Liver (tissue), 9 donors: ENCODE measurements around the gene ZMPSTE24. TPM values are rescaled to one million over a fixed set of nuclear protein-coding genes. Genes with fewer than 3 reads are reported as not detected.

Source experiments
- DNase-seq: peaks from one replicate; pipeline ENCODE4 v3.0.0-alpha.2; 2017; ENCODE audit warnings: low spot score
- H3K27ac ChIP-seq, 2 donors: one replicate each; pipeline ENCODE4 v1.7.0; 2013; ENCODE audit warnings: inconsistent platforms in 2 of 2, low read length in 2 of 2, control low read depth in 1 of 2, low read depth in 1 of 2, mild to moderate bottlenecking in 1 of 2
- H3K27me3 ChIP-seq, 4 donors: one replicate each; pipeline versions ENCODE4 v1.6.1 to v1.7.0; 2013; ENCODE audit warnings: low read length in 3 of 4, inconsistent platforms in 1 of 4, mild to moderate bottlenecking in 1 of 4, moderate library complexity in 1 of 4; ENCODE audit not compliant: control insufficient read depth in 4 of 4, insufficient read depth in 4 of 4
- H3K36me3 ChIP-seq, 4 donors: one replicate each; pipeline versions ENCODE4 v1.6.1 to v1.7.0; 2013; ENCODE audit warnings: low read length in 3 of 4, mild to moderate bottlenecking in 3 of 4, low read depth in 1 of 4, moderate library complexity in 1 of 4; ENCODE audit not compliant: control insufficient read depth in 4 of 4, insufficient read depth in 3 of 4
- H3K4me1 ChIP-seq, 4 donors: one replicate each; pipeline versions ENCODE4 v1.6.1 to v1.7.0; 2013; ENCODE audit warnings: low read length in 3 of 4, mild to moderate bottlenecking in 3 of 4, moderate library complexity in 1 of 4; ENCODE audit not compliant: control insufficient read depth in 4 of 4, insufficient read depth in 4 of 4
- H3K4me3 ChIP-seq, 3 donors: one replicate each; pipeline versions ENCODE4 v1.6.1 to v1.7.0; 2013; ENCODE audit warnings: low read length in 3 of 3, control low read depth in 1 of 3, low read depth in 1 of 3, mild to moderate bottlenecking in 1 of 3
- H3K9ac ChIP-seq, 2 donors: one replicate each; pipeline ENCODE4 v1.7.0; 2013; ENCODE audit warnings: low read length in 2 of 2, mild to moderate bottlenecking in 2 of 2, moderate library complexity in 2 of 2, control low read depth in 1 of 2, low read depth in 1 of 2
- H3K9me3 ChIP-seq, 4 donors: one replicate each; pipeline versions ENCODE4 v1.6.1 to v1.7.0; 2013; ENCODE audit warnings: low read length in 3 of 4; ENCODE audit not compliant: control insufficient read depth in 4 of 4
- ATF3 ChIP-seq: IDR thresholded peaks from 2 replicates; pipeline ENCODE4 v1.6.1; 2016; ENCODE audit warnings: antibody characterized with exemption
- EGR1 ChIP-seq, 2 donors: IDR thresholded peaks; 2 replicates each; pipeline ENCODE4 v1.6.1; 2016 to 2018; ENCODE audit warnings: antibody characterized with exemption in 2 of 2, low read depth in 2 of 2
- FOXA1 ChIP-seq: IDR thresholded peaks from 2 replicates; pipeline ENCODE4 v1.6.1; 2016; ENCODE audit warnings: antibody characterized with exemption
- FOXA2 ChIP-seq: IDR thresholded peaks from 2 replicates; pipeline ENCODE4 v1.6.1; 2016; ENCODE audit warnings: antibody characterized with exemption
- GABPA ChIP-seq, 2 donors: IDR thresholded peaks in 1 of 2; conservative IDR thresholded peaks in 1 of 2; 2 replicates each; pipeline ENCODE4 v1.6.1; 2016; ENCODE audit warnings: antibody characterized with exemption in 2 of 2, mild to moderate bottlenecking in 1 of 2, moderate library complexity in 1 of 2
- HNF4A ChIP-seq, 2 donors: conservative IDR thresholded peaks; 2 replicates each; pipeline ENCODE4 v1.6.1; 2016; ENCODE audit warnings: antibody characterized with exemption in 2 of 2, mild to moderate bottlenecking in 2 of 2
- HNF4G ChIP-seq: IDR thresholded peaks from 2 replicates; pipeline ENCODE4 v1.6.1; 2016; ENCODE audit warnings: antibody characterized with exemption
- JUND ChIP-seq, 2 donors: IDR thresholded peaks; 2 replicates each; pipeline ENCODE4 v1.6.1; 2016; ENCODE audit warnings: antibody characterized with exemption in 2 of 2
- MAX ChIP-seq: IDR thresholded peaks from 2 replicates; pipeline ENCODE4 v1.6.1; 2016; ENCODE audit warnings: antibody characterized with exemption
- NR2F2 ChIP-seq: IDR thresholded peaks from 2 replicates; pipeline ENCODE4 v1.6.1; 2016; ENCODE audit warnings: antibody characterized with exemption
- RAD21 ChIP-seq, 2 donors: IDR thresholded peaks; 2 replicates each; pipeline ENCODE4 v1.6.1; 2016; ENCODE audit warnings: antibody characterized with exemption in 2 of 2, mild to moderate bottlenecking in 2 of 2
- REST ChIP-seq: IDR thresholded peaks from 2 replicates; pipeline ENCODE4 v1.6.1; 2016; ENCODE audit warnings: antibody characterized with exemption, mild to moderate bottlenecking
- RXRA ChIP-seq, 2 donors: IDR thresholded peaks; 2 replicates each; pipeline ENCODE4 v1.6.1; 2017 to 2018; ENCODE audit warnings: antibody characterized with exemption in 2 of 2, mild to moderate bottlenecking in 1 of 2
- SP1 ChIP-seq: IDR thresholded peaks from 2 replicates; pipeline ENCODE4 v1.6.1; 2018; ENCODE audit warnings: antibody characterized with exemption, mild to moderate bottlenecking
- TAF1 ChIP-seq: conservative IDR thresholded peaks from 2 replicates; pipeline ENCODE4 v1.6.1; 2016; ENCODE audit warnings: antibody characterized with exemption, mild to moderate bottlenecking
- YY1 ChIP-seq: IDR thresholded peaks from 2 replicates; pipeline ENCODE4 v1.6.1; 2016; ENCODE audit warnings: antibody characterized with exemption, mild to moderate bottlenecking
- ZBTB33 ChIP-seq: IDR thresholded peaks from 2 replicates; pipeline ENCODE4 v1.6.1; 2016; ENCODE audit warnings: antibody characterized with exemption
- WGBS: extraction: QIAGEN DNeasy Blood & Tissue Kit; methylation state at CpG from one replicate; pipeline ENCODE4 v1.1.7; 2013; 5-methylcytosine and 5-hydroxymethylcytosine counted together
- polyA plus RNA-seq, 2 donors: library from polyadenylated mRNA; stranded (reverse) in 1 of 2; unstranded in 1 of 2; fragments of 200-250 nt in 1 of 2; fragments of >200 nt in 1 of 2; fragmentation: Nextera tagmentation in 1 of 2; extraction: Ambion mirVana in 1 of 2; gene quantifications; one replicate each; pipeline versions ENCODE4 v1.2.1 to v1.2.3, GENCODE V29; 2013 to 2015
- total RNA-seq, 2 donors: library from RNA; depleted of rRNA; stranded (reverse); fragments of >200 nt; gene quantifications; one replicate each; pipeline ENCODE4 v1.2.3, GENCODE V29; 2014
- donor health status: healthy.
- donor health status: healthy.
- donor health status: healthy.
- donor health status: healthy.
- donor health status: healthy.

ZMPSTE24 gene
- total and polyA plus RNA-seq, 4 donors, result 17.3 to 40.1 (median 22.6) TPM

GRCh38 chr1:40313958-40314720 is 56.1 kb downstream of the ZMPSTE24 start:
- no peaks in the 10 kb centered on the region for H3K36me3 ChIP-seq
- H3K9me3 ChIP-seq, result no peaks in the 10 kb centered on the region
- DNase-seq, result no peak
- peaks cover 10 to 21% (median 15%) of the 10 kb centered on the region in 4 donors for H3K4me1 ChIP-seq
- H3K27ac ChIP-seq, result no peak overlapping the region
- 88% methylated on average over 9 of the region's 9 CpGs for WGBS
- peaks cover 0 to 6% (median 2%) of the 10 kb centered on the region in 4 donors for H3K27me3 ChIP-seq
- no peak overlapping the region for H3K4me3 ChIP-seq
- no peak for TF ChIP-seq RXRA (IDR thresholded peaks at IDR 0.05)
- no peak for TF ChIP-seq REST
- no peak for TF ChIP-seq EGR1 (IDR thresholded peaks at IDR 0.05; ENCODE audit: low read depth in 2 of 2)
- no peak for TF ChIP-seq RAD21 (IDR thresholded peaks at IDR 0.05)
- TF ChIP-seq SP1, result no peak
- TF ChIP-seq HNF4G, result no peak
- no peak for TF ChIP-seq FOXA1
- no peak for TF ChIP-seq GABPA (IDR thresholded peaks at IDR 0.05 in 1 of 2, conservative IDR thresholded peaks at IDR 0.05 in 1 of 2)
- no peak for TF ChIP-seq JUND (IDR thresholded peaks at IDR 0.05)
- TF ChIP-seq ZBTB33, result no peak
- no peak for TF ChIP-seq TAF1
- no peak for TF ChIP-seq NR2F2
- no peak overlapping the region for H3K9ac ChIP-seq

- no peak overlapping the region for H3K27ac ChIP-seq
- peak overlapping the region in 1 of 3 donors; percentile 20 for H3K4me3 ChIP-seq
- H3K9ac ChIP-seq, result no peak overlapping the region
- 68% methylated on average over 13 of the region's 13 CpGs for WGBS
- no peak for DNase-seq
- no peaks in the 10 kb centered on the region for H3K36me3 ChIP-seq
- H3K27me3 ChIP-seq, result peaks cover 0 to 6% (median 3%) of the 10 kb centered on the region in 4 donors
- H3K9me3 ChIP-seq, result no peaks in the 10 kb centered on the region
- peaks cover 10 to 21% (median 15%) of the 10 kb centered on the region in 4 donors for H3K4me1 ChIP-seq
- no peak for TF ChIP-seq NR2F2
- no peak for TF ChIP-seq EGR1 (IDR thresholded peaks at IDR 0.05; ENCODE audit: low read depth in 2 of 2)
- no peak for TF ChIP-seq RAD21 (IDR thresholded peaks at IDR 0.05)
- no peak for TF ChIP-seq JUND (IDR thresholded peaks at IDR 0.05)
- TF ChIP-seq FOXA1, result no peak
- no peak for TF ChIP-seq ATF3
- TF ChIP-seq ZBTB33, result no peak
- TF ChIP-seq YY1, result no peak
- TF ChIP-seq MAX, result no peak
- no peak for TF ChIP-seq HNF4G
- TF ChIP-seq FOXA2, result no peak
- no peak for TF ChIP-seq RXRA (IDR thresholded peaks at IDR 0.05)
- TF ChIP-seq HNF4A (conservative IDR thresholded peaks at IDR 0.05), result no peak
- no peak for TF ChIP-seq TAF1
- no peak for TF ChIP-seq REST
- no peak for TF ChIP-seq GABPA (IDR thresholded peaks at IDR 0.05 in 1 of 2, conservative IDR thresholded peaks at IDR 0.05 in 1 of 2)
These were observed 56.7 kb downstream of the ZMPSTE24 start for GRCh38 chr1:40314721-40315238.
